Astrocyte (in vitro differentiated cells and primary cell): ENCODE measurements around the gene DCST1. TPM values are rescaled to one million over a fixed set of nuclear protein-coding genes. Genes with fewer than 3 reads are reported as not detected.

ENCODE experiments used
- DNase-seq: peaks from one replicate; pipeline ENCODE4 v3.0.0-alpha.2; 2010; ENCODE audit warnings: low read depth
- FAIRE-seq: peaks from 2 replicates; lab custom pipeline; 2011; peaks lifted over from hg19 to GRCh38; lab: Jason Lieb, UNC
- H2AFZ ChIP-seq: 2 replicates; pipeline ENCODE4 v1.6.0; 2012; ENCODE audit warnings: low read depth, low read length, inconsistent platforms
- H3K27ac ChIP-seq: 2 replicates; pipeline ENCODE4 v1.5.1; 2011; ENCODE audit warnings: low read depth, low read length, inconsistent platforms
- H3K27me3 ChIP-seq: 2 replicates; pipeline ENCODE4 v1.6.0; 2011; ENCODE audit warnings: low read length, inconsistent platforms; ENCODE audit not compliant: insufficient read depth
- H3K36me3 ChIP-seq: 2 replicates; pipeline ENCODE4 v1.5.1; 2011; ENCODE audit warnings: low read length, inconsistent platforms; ENCODE audit not compliant: insufficient read depth
- H3K4me1 ChIP-seq: 2 replicates; pipeline ENCODE4 v1.5.1; 2011; ENCODE audit warnings: low read length, inconsistent platforms; ENCODE audit not compliant: insufficient read depth
- H3K4me2 ChIP-seq: 2 replicates; pipeline ENCODE4 v1.6.0; 2012; ENCODE audit warnings: low read length, inconsistent platforms
- H3K4me3 ChIP-seq: 2 replicates; pipeline ENCODE4 v1.5.1; 2011; ENCODE audit warnings: low read depth, mild to moderate bottlenecking, low read length, inconsistent platforms; ENCODE audit not compliant: insufficient read depth
- H3K79me2 ChIP-seq: 2 replicates; pipeline ENCODE4 v1.6.0; 2012; ENCODE audit warnings: mild to moderate bottlenecking, low read length, inconsistent platforms; ENCODE audit not compliant: insufficient read depth
- H3K9ac ChIP-seq: 2 replicates; pipeline ENCODE4 v1.6.0; 2012; ENCODE audit warnings: mild to moderate bottlenecking, low read length, inconsistent platforms
- H3K9me3 ChIP-seq: 2 replicates; pipeline ENCODE4 v1.5.1; 2012; ENCODE audit warnings: low read depth, mild to moderate bottlenecking, low read length, inconsistent platforms; ENCODE audit not compliant: insufficient read depth
- H4K20me1 ChIP-seq: 2 replicates; pipeline ENCODE4 v1.6.0; 2012; ENCODE audit warnings: low read length, inconsistent platforms; ENCODE audit not compliant: insufficient read depth
- H3K27ac Mint-ChIP-seq: one replicate; pipeline ENCODE4 v1.8.0; 2021; ENCODE audit warnings: mild to moderate bottlenecking, mixed read lengths; ENCODE audit not compliant: unreplicated experiment
- H3K27me3 Mint-ChIP-seq: one replicate; pipeline ENCODE4 v1.8.0; 2021; ENCODE audit warnings: low read depth, mixed read lengths; ENCODE audit not compliant: unreplicated experiment
- H3K36me3 Mint-ChIP-seq: one replicate; pipeline ENCODE4 v1.8.0; 2021; ENCODE audit warnings: low read depth, mixed read lengths; ENCODE audit not compliant: unreplicated experiment
- H3K4me1 Mint-ChIP-seq: one replicate; pipeline ENCODE4 v1.8.0; 2021; ENCODE audit warnings: low read depth, mixed read lengths; ENCODE audit not compliant: unreplicated experiment
- H3K4me3 Mint-ChIP-seq: one replicate; pipeline ENCODE4 v1.8.0; 2021; ENCODE audit warnings: mild to moderate bottlenecking, moderate library complexity, mixed read lengths; ENCODE audit not compliant: unreplicated experiment
- H3K9me3 Mint-ChIP-seq: one replicate; pipeline ENCODE4 v1.8.0; 2021; ENCODE audit warnings: mild to moderate bottlenecking, mixed read lengths; ENCODE audit not compliant: unreplicated experiment
- CTCF ChIP-seq: IDR thresholded peaks from 2 replicates; pipeline ENCODE4 v1.5.1; 2011; ENCODE audit warnings: low read depth, mild to moderate bottlenecking, inconsistent platforms, low read length, moderate library complexity; ENCODE audit not compliant: insufficient read depth
- EZH2 ChIP-seq: IDR thresholded peaks from 2 replicates; pipeline ENCODE4 v1.6.1; 2012; ENCODE audit warnings: mild to moderate bottlenecking, low read length, inconsistent platforms; ENCODE audit not compliant: insufficient read depth
- total RNA-seq: library from RNA; stranded (reverse); gene quantifications from 2 replicates; pipeline ENCODE4 v1.2.1, GENCODE V29; 2021

The DCST1 gene
- total RNA-seq, 1 donor from 2014 or later = not detected

GRCh38 chr1:155064111-155064831, 30.6 kb downstream of the DCST1 start:
- Histone ChIP-seq H3K9me3 (no peaks in the 10 kb centered on the region), H2AFZ (peak overlapping the region; percentile 45), H3K27me3 (no peaks in the 10 kb centered on the region), H3K27ac (peak overlapping the region; percentile 66), H3K4me1 (peaks cover 26% of the 10 kb centered on the region), H3K9ac (peak overlapping the region; percentile 89), H3K36me3 (peaks cover 4% of the 10 kb centered on the region), H3K4me2 (peak overlapping the region; percentile 97), H3K79me2 (peaks cover 18% of the 10 kb centered on the region), H4K20me1 (peaks cover 54% of the 10 kb centered on the region), H3K4me3 (peak overlapping the region; percentile 85)
- peaks cover 11% of the 10 kb centered on the region for H3K36me3 Mint-ChIP-seq
- FAIRE-seq (no peak), DNase-seq (no peak)
- no peak for TF ChIP-seq EZH2
- TF ChIP-seq CTCF = no peak
- peak overlapping the region; percentile 8 for H3K27ac Mint-ChIP-seq
- no peaks in the 10 kb centered on the region for H3K9me3 Mint-ChIP-seq
- peak overlapping the region; percentile 88 for H3K4me3 Mint-ChIP-seq
- peaks cover 11% of the 10 kb centered on the region for H3K4me1 Mint-ChIP-seq
- no peaks in the 10 kb centered on the region for H3K27me3 Mint-ChIP-seq

- peak overlapping the region; percentile 97 for H3K4me2 ChIP-seq
- H3K27me3 ChIP-seq = no peaks in the 10 kb centered on the region
- FAIRE-seq (no peak), DNase-seq (no peak)
- peaks cover 11% of the 10 kb centered on the region for H3K36me3 Mint-ChIP-seq
- peaks cover 4% of the 10 kb centered on the region for H3K36me3 ChIP-seq
- H4K20me1 ChIP-seq = peaks cover 59% of the 10 kb centered on the region
- no peaks in the 10 kb centered on the region for H3K27me3 Mint-ChIP-seq
- H3K4me1 Mint-ChIP-seq = peaks cover 11% of the 10 kb centered on the region
- no peaks in the 10 kb centered on the region for H3K9me3 Mint-ChIP-seq
- peak overlapping the region; percentile 89 for H3K9ac ChIP-seq
- H3K27ac ChIP-seq = no peak overlapping the region
- peak overlapping the region; percentile 85 for H3K4me3 ChIP-seq
- H3K9me3 ChIP-seq = no peaks in the 10 kb centered on the region
- TF ChIP-seq EZH2 = no peak
- TF ChIP-seq CTCF = no peak
- peaks cover 18% of the 10 kb centered on the region for H3K79me2 ChIP-seq
- no peak overlapping the region for H2AFZ ChIP-seq
- H3K4me1 ChIP-seq = peaks cover 26% of the 10 kb centered on the region
- H3K27ac Mint-ChIP-seq = peak overlapping the region; percentile 8
- H3K4me3 Mint-ChIP-seq = peak overlapping the region; percentile 88
Measured at GRCh38 chr1:155064832-155065429, 31.3 kb downstream of the DCST1 start.

- Histone ChIP-seq H3K9me3 (no peaks in the 10 kb centered on the region), H3K9ac (no peak overlapping the region), H2AFZ (no peak overlapping the region), H3K4me1 (peaks cover 27% of the 10 kb centered on the region), H3K27ac (no peak overlapping the region), H3K36me3 (peaks cover 4% of the 10 kb centered on the region), H3K79me2 (peaks cover 18% of the 10 kb centered on the region), H4K20me1 (peaks cover 45% of the 10 kb centered on the region), H3K4me3 (no peak overlapping the region), H3K27me3 (no peaks in the 10 kb centered on the region), H3K4me2 (no peak overlapping the region)
- Mint-ChIP-seq H3K36me3 (peaks cover 9% of the 10 kb centered on the region), H3K27ac (no peak overlapping the region), H3K4me1 (peaks cover 11% of the 10 kb centered on the region), H3K4me3 (no peak overlapping the region), H3K9me3 (no peaks in the 10 kb centered on the region), H3K27me3 (peaks cover 4% of the 10 kb centered on the region)
- DNase-seq = no peak
- no peak for FAIRE-seq
- no peak for TF ChIP-seq CTCF
- no peak for TF ChIP-seq EZH2
Measured at GRCh38 chr1:155066777-155067176, 33.2 kb downstream of the DCST1 start.
